GM13977 (cell line): ENCODE data around the gene WIPI1.

Experiments
- DNase-seq: peaks from one replicate; pipeline ENCODE4 v3.0.0; 2012; ENCODE audit warnings: low spot score
- in situ Hi-C: fragments of 300-500 bp; cut with MboI; formaldehyde crosslinking; loops from one replicate; pipeline ENCODE4 v1.12.0; 2022; ENCODE audit warnings: low sequenced_read_pairs, low pct_unique_long_range_greater_than_20kb, mixed read lengths, inconsistent platforms; ENCODE audit not compliant: unreplicated experiment
- TF ChIP-seq, protein P1 (sequence below): IDR thresholded peaks from 2 replicates; pipeline ENCODE4 v1.5.1; 2012; ENCODE audit warnings: mild to moderate bottlenecking, control low read depth; ENCODE audit not compliant: insufficient read depth; ENCODE audit errors: extremely low read depth, missing control alignments

The WIPI1 gene

DNA sequence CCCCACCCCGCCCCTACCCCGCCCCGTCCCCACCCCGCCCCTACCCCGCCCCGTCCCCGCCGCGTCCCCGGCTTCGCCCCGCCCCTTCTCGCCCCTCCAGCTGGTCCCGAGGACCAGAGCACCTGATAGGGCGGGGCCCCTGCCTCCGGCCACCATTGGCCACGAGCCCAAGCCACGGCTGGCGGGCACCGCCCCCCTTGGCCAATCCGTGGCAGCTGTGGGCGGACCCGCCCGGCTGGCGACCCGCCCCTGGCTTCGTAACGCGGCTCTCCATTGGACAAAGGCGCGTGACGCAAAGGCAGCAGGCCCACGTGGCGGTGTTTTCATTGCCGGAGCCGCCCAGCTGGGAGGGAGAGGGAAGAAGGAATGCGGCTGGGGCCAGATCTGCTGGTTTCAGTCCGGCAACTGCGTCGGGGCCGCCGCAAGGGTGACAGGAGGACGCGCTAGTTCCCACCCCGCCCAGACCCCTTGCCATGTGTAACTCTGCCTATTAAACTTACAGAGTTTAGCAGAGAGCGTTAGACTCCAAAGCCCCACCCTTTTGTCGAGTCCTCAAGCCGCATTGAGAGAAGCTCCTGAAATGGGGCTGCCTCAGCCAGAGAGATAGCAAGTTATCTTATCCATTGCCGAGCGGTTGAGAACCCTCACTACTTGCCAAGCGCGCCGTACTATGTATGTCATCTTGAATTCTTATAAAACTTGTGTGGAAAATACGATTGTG, 403 bp upstream of the WIPI1 start:
- TF ChIP-seq, protein P1, sequence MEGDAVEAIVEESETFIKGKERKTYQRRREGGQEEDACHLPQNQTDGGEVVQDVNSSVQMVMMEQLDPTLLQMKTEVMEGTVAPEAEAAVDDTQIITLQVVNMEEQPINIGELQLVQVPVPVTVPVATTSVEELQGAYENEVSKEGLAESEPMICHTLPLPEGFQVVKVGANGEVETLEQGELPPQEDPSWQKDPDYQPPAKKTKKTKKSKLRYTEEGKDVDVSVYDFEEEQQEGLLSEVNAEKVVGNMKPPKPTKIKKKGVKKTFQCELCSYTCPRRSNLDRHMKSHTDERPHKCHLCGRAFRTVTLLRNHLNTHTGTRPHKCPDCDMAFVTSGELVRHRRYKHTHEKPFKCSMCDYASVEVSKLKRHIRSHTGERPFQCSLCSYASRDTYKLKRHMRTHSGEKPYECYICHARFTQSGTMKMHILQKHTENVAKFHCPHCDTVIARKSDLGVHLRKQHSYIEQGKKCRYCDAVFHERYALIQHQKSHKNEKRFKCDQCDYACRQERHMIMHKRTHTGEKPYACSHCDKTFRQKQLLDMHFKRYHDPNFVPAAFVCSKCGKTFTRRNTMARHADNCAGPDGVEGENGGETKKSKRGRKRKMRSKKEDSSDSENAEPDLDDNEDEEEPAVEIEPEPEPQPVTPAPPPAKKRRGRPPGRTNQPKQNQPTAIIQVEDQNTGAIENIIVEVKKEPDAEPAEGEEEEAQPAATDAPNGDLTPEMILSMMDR = no peak
- in situ Hi-C loops = loop anchor here (10.0 to 25.0 kb wide), 2 partner anchors 193 to 295 kb away; no protein-coding TSS in a partner anchor
- DNase-seq = peak; percentile 98

GRCh38 chr17:68456339-68457167, 743 bp downstream of the WIPI1 start:
- in situ Hi-C loops = loop anchor here (10.0 to 25.0 kb wide), 2 partner anchors 192 to 294 kb away; no protein-coding TSS in a partner anchor
- no peak for DNase-seq

GRCh38 chr17:68455901-68456338, 1.4 kb downstream of the WIPI1 start:
- no peak for DNase-seq
- in situ Hi-C loops = loop anchor here (10.0 to 25.0 kb wide), 2 partner anchors 191 to 294 kb away; no protein-coding TSS in a partner anchor
- TF ChIP-seq, protein P1 = no peak

More at GRCh38 chr17:68456339-68457167, 743 bp downstream of the WIPI1 start:
- TF ChIP-seq, protein P1 = no peak

GRCh38 chr17:68453991-68454665, 3.2 kb downstream of the WIPI1 start:
- in situ Hi-C loops = loop anchor here (10.0 to 25.0 kb wide), 2 partner anchors 189 to 292 kb away; no protein-coding TSS in a partner anchor
- TF ChIP-seq, protein P1 = no peak
- DNase-seq = no peak

GRCh38 chr17:68452724-68453290, 4.5 kb downstream of the WIPI1 start:
- TF ChIP-seq, protein P1 = no peak
- no peak for DNase-seq
- in situ Hi-C loops = loop anchor here (10.0 to 25.0 kb wide), 2 partner anchors 188 to 291 kb away; no protein-coding TSS in a partner anchor
